ENCODE data around the gene BRCC3.
"Not testable (repeated sequence)": the region's sequence is repeated elsewhere in the genome, so short reads cannot be mapped to it uniquely, and the experiment has no call there.

BRCC3 gene

DNA sequence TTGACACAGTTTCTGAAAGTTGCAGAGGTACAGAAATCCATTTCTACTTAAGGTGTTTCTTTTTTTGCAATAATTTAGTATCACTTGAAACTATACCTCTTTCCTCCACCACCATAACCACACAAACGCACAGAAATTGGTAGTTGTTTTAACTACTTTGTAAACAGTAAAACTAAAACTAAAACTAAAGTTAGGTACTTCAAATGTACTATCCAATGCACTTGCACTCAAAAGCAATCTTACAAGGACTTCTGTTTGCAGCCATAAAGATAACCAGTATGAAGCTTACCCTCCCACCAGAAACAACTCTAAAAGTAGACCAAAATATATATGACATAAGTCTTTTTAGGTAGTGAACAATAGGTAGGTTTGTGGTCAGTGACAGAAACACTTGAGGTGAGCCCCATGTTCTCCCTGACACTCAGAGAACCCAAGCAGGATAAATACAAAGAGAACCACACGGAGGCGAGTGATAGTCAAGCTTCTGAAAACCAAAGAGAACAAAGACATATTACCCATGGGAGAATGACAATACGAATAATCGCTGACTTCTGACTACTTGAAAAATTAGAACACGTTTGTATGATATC, 72.7 kb downstream of the BRCC3 start:
- DNase-seq (ENCODE audit: low read depth in 2 of 2) = no peak

DNA sequence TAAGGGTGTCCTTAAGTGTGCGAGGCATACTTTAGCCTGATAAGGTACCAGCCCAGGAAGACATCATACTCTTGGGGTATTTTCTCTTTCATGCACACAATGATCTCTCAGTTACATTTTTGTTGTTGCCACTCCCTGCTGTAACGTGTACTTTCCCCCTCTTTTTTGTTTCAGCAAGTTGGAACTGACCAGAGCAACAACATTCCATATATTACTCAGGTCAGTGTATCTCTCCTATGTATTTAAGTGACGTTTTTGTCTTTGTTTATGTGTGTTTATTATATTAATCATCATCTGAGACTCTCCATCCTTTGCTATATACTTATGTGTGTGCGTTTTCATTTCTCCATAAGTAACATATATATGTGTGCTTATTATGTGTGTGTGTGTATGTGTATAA, 73.6 kb downstream of the BRCC3 start:
- DNase-seq (ENCODE audit: low read depth in 2 of 2) = no peak

DNA sequence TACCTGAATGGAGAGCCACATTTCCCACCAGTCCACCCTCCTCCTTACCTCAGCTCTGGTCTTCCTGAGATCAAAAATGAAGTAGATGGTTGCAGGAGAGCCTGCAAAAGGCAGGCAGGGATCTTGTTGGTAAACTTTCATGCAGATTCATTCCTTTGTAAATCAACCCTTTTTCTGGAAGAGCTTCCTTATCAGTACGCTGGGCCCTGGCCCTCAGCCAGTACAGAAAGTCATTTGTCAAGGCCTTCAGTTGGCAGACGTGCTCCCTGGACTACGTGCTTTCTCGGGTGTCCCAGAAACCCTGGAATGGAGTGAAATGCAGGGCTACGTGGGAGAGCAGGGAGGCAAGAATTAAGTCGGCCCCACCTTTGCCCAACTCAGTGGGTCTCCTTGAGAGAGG, 76.3 kb downstream of the BRCC3 start:
- DNase-seq (ENCODE audit: low read depth in 2 of 2) = not testable (repeated sequence)

DNA sequence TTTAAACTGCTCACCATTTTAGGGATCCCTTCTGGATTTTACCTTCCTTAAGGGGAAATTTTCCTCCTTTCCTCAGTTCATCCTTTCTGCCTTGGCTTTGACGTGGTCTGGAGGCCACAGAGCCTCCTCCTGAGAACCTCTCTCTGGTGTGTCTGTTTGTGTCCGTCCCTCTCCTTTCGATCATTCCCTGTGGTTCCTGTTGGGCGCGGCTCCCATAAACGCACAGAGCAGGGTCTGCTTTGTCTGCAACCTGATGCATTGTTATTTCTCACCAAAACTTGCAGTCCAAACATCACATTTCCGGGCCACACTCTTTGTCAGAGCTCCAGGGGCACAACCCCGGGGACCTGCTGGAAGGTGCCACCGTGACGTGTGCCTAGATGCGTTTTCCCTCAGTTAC, 76.9 kb downstream of the BRCC3 start:
- DNase-seq (ENCODE audit: low read depth in 2 of 2) = not testable (repeated sequence)

DNA sequence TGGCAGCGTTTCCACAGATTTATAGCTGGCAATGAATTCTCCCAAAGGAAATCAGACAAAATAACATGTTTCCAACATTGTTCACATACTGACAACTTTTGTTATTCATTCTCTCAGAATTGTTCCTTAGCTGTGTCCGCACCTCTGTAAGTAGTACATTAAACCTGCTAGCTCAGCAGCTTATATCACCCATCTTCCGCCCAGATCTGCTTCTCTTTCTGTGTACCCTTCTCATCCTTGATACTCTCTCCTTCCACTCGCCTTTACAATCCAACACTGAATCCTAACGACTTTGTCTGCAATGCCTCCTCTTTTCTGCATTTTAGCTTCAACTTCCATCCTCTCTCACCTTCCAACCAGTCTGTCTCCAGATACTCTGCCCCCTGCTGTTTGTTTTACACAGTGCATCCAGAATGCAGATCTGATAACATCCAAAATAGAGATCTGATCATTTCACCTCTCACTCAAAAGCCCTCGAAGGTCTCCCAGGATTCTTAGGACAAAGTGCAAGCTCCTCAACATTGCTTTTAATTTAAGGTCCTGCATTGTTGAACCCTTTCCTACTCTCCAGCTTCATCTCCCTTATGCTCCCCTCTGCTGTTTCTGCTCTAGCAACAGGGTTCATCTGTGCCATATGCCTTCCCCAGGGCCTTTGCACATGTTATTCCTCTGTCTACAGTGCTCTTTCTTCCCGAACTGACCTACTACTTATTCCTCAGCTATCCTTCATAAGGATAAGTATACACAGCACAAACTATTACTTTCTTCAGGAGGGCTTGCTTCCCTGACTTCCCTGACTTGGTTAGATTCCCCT, 77.6 kb downstream of the BRCC3 start:
- DNase-seq (ENCODE audit: low read depth in 2 of 2) = no peak

DNA sequence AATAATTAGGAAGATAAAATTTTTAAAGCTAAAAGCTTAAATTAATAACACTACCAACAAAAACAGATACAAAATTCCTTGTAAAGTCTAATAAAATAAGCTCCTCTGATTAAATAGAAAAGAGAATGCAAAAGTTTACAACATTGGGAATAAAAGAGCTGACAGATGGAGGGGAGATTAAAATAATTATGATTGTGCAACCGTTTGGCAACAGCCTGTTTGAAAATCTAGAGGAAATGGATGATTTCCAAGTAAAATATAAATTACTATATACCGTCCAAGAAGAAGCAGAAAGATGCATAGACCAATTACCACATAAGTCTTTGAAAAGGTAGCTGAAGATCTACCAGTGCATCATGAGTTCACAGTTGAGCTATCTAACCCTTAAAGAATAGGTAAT, 98.6 kb downstream of the BRCC3 start:
- DNase-seq (ENCODE audit: low read depth in 2 of 2) = no peak
